ENCODE data around the gene STYXL2.

The STYXL2 gene

DNA sequence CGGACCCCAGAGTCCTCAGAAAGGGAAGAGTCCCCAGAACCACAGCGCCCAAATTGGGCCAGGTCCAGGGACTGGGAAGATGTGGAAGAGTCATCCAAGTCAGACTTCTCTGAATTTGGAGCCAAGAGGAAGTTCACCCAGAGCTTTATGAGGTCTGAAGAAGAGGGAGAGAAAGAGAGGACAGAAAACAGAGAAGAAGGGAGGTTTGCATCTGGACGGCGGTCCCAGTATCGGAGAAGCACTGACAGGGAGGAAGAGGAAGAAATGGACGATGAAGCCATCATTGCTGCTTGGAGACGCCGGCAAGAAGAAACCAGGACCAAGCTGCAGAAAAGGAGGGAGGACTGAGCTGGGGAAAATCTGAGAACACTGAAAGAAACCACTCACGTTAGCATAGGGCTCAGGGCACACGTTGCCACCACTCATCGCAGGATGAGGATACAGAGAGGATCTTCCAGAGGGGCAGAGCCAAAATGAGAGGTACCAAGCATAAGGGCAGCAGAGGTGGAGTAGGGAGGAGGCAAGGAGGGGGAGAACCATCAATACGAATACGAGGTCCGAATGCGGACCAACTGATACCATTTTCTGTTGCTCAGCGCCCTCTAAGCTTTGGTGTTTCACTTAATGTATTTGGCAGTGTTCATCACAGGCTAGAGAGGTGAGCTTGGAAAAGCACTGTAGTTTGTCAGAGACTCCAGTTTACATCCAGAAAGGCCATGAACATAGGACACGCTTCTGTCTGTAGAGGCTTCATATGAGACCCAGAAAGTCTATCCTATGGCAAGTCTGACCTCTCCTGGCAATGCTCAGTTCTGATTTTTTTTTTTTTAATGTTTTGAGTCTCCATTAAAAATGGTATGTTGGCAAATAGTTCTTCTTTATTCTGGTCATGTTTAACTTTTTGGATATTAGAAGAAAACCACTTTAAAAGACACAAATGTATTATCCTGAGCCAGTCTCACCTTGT lies 34.7 kb downstream of the STYXL2 start:
- FAIRE-seq = no peak
- DNase-seq (ENCODE audit: insufficient read length, low spot score) = no peak

DNA sequence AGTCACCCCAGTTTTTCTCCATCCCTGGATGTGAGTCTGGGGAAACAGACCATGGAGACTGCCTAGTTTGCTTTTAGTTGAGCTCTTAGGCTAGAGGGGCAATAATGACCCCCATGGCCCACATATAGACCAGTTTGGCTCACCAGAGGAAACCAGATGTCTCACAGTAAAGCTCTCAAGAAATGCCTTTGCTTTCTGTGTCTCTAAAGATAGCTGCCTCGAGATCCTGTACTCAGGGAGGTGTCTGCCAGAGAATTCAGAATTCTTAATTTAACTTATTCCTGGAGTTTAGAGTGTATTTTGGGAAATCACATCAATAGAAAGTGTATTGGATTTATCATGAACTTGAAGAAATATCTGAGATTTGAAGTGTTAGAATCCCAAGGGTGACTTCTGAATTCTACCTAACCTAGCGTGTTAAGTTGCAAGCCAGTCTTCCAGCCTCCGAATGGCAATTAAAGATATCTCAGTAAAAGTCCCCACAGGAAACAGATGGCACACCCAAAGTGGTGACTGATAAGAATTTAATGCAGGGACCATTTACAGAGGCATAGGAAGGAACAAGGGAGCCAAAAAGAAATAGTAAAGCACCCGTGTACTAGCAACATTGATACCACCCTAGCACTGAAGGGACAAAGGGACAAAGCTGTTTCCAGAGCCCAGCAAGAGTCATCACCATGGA lies 37.1 kb downstream of the STYXL2 start:
- DNase-seq (ENCODE audit: insufficient read length, low spot score) (no peak), FAIRE-seq (no peak)

DNA sequence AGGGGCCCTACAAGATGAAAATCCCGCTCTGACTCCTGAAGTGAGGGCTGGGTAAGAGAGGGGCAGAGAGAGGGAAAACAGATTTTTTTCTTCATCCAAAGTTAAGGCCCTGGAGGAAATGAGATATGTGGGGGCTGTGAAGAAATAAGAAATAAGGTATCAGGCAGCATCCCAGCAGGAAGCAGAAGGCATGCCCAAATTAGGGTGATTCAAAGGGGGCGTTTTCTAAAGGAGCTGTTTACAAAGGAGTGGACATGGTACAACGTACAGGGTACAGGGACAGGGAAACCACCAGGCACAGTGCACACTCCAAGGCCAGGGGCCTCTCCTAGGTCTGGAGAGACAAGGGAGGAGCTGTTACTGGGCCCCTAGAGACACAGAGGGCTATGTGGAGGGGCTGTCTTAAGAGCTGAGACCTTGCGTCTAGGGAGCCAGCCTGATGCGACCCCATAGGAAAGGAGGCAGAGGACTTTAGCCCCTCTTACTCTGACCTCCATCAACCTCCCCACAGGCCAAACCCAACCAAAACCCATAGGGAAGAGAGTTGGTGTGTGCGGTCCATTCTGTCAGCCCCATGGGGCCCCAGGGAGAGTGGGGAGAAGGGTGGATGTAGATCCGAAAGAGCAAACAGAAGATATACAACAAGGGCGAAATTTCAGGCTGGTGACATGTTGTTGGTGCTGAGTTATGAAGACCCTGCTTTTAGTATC lies 38.6 kb downstream of the STYXL2 start:
- no peak for FAIRE-seq
- DNase-seq (ENCODE audit: insufficient read length, low spot score) = no peak

DNA sequence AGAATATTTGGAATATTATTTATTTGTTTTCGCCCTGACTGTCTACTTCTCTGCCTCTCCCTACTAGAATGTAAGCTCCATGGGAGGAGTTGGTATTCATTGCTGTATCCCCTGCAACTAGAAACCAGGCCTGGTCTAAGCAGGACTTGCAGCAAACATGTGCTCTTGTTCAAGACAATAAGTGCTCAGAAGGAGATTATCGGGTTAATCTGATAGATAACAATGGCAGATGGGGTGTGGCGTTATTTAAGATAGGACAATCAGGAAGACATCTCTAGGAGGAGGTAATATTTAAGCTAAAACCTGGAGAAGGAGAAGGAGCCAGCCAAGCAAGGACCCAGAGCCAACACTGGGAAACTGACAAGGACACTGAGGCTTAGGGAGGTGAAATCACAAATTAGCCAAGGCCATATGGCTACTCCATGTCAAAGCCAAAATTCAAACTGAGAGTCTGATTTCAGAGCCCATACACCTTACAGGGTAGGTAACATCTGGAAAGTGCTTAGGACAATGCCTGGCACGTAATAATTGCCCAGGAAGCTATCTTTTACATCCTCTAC lies 41.5 kb downstream of the STYXL2 start:
- no peak for FAIRE-seq
- DNase-seq (ENCODE audit: insufficient read length, low spot score) = no peak

DNA sequence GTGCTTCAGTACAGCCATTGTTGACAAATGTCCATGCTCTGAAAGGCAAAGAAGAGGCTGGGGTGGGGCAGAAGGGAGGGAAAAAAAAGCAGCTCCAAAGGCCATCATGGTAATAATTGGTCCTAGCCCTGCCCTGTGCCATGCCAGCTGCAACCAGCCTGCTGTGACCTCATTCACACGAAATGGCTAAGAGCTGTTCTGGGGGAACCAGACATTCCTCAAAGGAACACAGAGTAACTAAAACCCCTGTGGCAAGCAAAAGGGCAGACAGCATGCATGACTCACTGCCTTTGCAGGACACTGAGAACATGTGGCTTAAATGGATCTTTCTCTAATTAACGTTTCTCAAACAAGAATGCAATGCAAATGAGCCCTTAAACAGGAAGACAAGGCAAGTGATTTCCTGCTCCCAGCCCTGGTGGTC lies 42.3 kb downstream of the STYXL2 start:
- FAIRE-seq (no peak), DNase-seq (ENCODE audit: insufficient read length, low spot score) (no peak)

DNA sequence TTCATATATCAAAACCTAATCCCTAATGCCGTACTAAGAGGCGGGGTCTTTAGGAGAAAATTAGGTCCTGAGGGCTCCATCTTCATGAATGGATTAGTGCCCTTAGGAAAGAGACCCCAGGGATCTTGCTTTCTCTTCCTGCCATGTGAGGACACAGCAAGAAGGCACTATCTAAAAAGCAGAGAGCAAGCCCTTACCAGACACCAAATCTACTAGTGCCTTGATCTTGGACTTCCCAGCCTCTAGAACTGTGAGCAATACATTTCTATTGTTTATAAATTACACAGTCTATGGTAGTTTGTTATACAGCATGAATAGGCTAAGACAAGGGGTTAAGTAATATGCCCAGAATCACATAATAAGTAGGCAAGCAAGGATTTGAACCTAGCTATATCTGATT lies 42.9 kb downstream of the STYXL2 start:
- no peak for DNase-seq (ENCODE audit: insufficient read length, low spot score)
- no peak for FAIRE-seq

DNA sequence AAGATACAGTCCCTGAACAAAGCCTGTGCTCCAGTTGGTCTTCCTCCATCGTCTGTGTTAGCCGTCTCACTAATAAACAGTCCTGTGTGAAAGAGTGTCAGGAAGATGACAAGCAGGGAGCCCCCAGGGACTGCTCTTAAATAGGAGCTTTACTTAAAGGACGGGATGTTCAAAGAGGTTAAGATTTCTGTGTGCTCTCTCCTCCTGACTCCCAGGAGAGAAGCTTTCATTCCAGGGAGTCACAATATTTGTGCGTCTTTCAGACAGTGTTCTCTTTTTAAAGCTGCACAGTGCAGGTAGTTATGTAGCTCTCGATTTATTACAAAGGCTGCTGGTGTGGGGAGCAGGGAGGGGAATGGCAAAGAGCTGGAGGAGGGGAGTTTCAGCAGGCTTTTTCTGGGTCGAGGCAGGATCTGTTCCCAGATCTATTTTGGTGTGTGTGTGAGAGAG lies 43.5 kb downstream of the STYXL2 start:
- DNase-seq (ENCODE audit: insufficient read length, low spot score) (no peak), FAIRE-seq (no peak)

DNA sequence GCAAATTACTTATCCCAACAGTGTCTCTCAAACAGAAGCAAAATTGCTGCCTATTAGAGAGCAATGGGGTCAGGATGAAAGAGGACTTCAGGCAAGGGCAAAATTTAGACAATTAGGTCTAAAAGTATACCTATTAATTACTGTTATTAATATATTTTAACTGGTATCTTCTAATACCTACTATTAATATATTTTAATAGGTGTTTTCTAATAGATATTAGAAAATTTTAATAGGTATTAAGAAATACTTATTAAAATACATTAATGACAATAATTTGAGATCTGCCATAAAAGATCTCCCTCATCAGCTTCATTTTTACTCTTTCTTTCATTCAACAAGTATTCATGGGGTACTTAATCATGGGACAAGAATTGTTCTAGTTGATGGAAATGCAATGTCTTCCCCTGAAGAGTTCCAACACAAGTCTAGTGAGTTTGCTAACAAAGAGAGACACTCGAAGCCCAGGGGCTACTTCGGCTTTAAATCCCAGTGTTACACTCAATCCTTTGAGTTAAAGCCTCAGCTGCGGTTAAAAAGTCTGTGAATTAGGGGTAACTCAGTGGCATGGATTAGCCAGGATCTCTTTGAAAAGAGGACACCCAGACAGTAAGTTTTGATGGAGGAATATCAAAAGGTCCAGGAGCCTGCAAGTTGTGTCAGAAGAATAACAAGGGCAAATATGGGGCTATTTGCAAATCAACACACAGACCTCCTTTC lies 44.1 kb downstream of the STYXL2 start:
- DNase-seq (ENCODE audit: insufficient read length, low spot score) = no peak
- FAIRE-seq = no peak

DNA sequence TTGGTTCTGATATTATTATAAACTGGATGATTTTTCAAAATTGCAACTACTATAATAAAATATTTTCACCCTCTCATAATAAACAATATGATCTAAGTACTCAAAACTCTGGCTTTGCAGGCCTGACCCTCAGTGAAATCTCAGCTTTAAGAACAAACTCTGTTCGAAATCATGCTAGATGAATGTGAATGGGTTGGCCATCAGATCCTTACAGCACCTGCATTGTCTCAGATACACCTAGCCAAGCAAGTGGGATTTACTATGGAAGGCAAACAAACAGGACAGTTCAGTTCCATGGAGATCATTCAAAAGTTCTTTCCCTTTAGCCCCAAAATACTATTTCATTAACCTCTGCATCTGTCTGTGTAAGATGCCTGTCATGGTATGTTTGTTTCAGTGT lies 44.8 kb downstream of the STYXL2 start:
- DNase-seq (ENCODE audit: insufficient read length, low spot score) (no peak), FAIRE-seq (no peak)

DNA sequence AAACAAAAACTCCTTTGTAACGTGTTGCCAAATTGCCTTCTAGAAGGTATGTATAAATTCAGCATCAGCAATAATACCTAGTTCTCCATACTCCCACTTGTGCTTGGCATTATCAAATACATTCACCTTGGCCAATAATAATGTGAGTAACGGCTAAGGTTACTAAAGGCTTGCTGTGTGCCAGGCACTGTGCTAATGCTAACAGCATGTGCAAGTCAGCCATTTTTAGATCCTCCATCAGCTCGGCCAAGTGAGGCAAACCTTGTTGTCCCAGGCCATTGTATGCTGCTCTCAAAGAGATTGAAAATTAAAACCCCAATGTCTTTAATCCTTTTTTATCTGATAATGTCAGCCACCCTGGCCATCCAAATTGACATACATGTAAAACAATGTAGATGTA lies 48.1 kb downstream of the STYXL2 start:
- no peak for DNase-seq (ENCODE audit: insufficient read length, low spot score)
- no peak for FAIRE-seq

Measured in GM19239 (cell line).